ENCODE measurements around the gene IGF2BP1. TPM values are rescaled to one million over a fixed set of nuclear protein-coding genes. Genes with fewer than 3 reads are reported as not detected.
"Not testable (repeated sequence)": the region's sequence is repeated elsewhere in the genome, so short reads cannot be mapped to it uniquely, and the experiment has no call there.

Gene IGF2BP1
- total and polyA plus RNA-seq, 4 donors, result 1.4 to 7.5 (median 6.5) TPM

- Histone ChIP-seq H3K27ac (ENCODE audit: low read depth, low read length) (no peak overlapping the region), H3K4me3 (ENCODE audit: low read depth, low read length) (no peak overlapping the region), H3K36me3 (ENCODE audit: control insufficient read depth, insufficient read depth, low read length) (no peaks in the 10 kb centered on the region), H3K27me3 (ENCODE audit: control insufficient read depth, insufficient read depth, low read length) (peaks cover 2% of the 10 kb centered on the region), H3K9me3 (ENCODE audit: control insufficient read depth, insufficient read depth, low read length) (no peaks in the 10 kb centered on the region), H3K4me1 (ENCODE audit: control insufficient read depth, insufficient read depth, low read length) (no peaks in the 10 kb centered on the region)
- no CpG with 5 or more reads among the region's 1 CpG for WGBS (ENCODE audit: insufficient coverage)
- DNase-seq (ENCODE audit: low read depth in 4 of 6, low spot score in 6 of 6), result no peak
These were observed 89.1 kb downstream of the IGF2BP1 start for GRCh38 chr17:49086316-49086605.

- no peak overlapping the region for H3K27ac ChIP-seq (ENCODE audit: low read depth, low read length)
- H3K27me3 ChIP-seq (ENCODE audit: control insufficient read depth, insufficient read depth, low read length), result peaks cover 2% of the 10 kb centered on the region
- no peak for DNase-seq (ENCODE audit: low read depth in 4 of 6, low spot score in 6 of 6)
- no peaks in the 10 kb centered on the region for H3K9me3 ChIP-seq (ENCODE audit: control insufficient read depth, insufficient read depth, low read length)
- no peaks in the 10 kb centered on the region for H3K4me1 ChIP-seq (ENCODE audit: control insufficient read depth, insufficient read depth, low read length)
- no peak overlapping the region for H3K4me3 ChIP-seq (ENCODE audit: low read depth, low read length)
- no peaks in the 10 kb centered on the region for H3K36me3 ChIP-seq (ENCODE audit: control insufficient read depth, insufficient read depth, low read length)
These were observed 89.5 kb downstream of the IGF2BP1 start for GRCh38 chr17:49086649-49087048.

- Histone ChIP-seq H3K4me3 (ENCODE audit: low read depth, low read length) (no peak overlapping the region), H3K27ac (ENCODE audit: low read depth, low read length) (no peak overlapping the region), H3K27me3 (ENCODE audit: control insufficient read depth, insufficient read depth, low read length) (peaks cover 2% of the 10 kb centered on the region), H3K36me3 (ENCODE audit: control insufficient read depth, insufficient read depth, low read length) (no peaks in the 10 kb centered on the region), H3K4me1 (ENCODE audit: control insufficient read depth, insufficient read depth, low read length) (no peaks in the 10 kb centered on the region), H3K9me3 (ENCODE audit: control insufficient read depth, insufficient read depth, low read length) (no peaks in the 10 kb centered on the region)
- DNase-seq (ENCODE audit: low read depth in 4 of 6, low spot score in 6 of 6), result no peak
- 83% methylated on average over 2 of the region's 7 CpGs for WGBS (ENCODE audit: insufficient coverage)
These were observed 91.9 kb downstream of the IGF2BP1 start for GRCh38 chr17:49089094-49089493.

- 91% methylated on average over 6 of the region's 10 CpGs for WGBS (ENCODE audit: insufficient coverage)
These were observed 93.9 kb downstream of the IGF2BP1 start for GRCh38 chr17:49090878-49091594.

GRCh38 chr17:49093131-49093530, 95.9 kb downstream of the IGF2BP1 start:
- Histone ChIP-seq H3K27me3 (ENCODE audit: control insufficient read depth, insufficient read depth, low read length) (no peaks in the 10 kb centered on the region), H3K9me3 (ENCODE audit: control insufficient read depth, insufficient read depth, low read length) (no peaks in the 10 kb centered on the region), H3K4me1 (ENCODE audit: control insufficient read depth, insufficient read depth, low read length) (no peaks in the 10 kb centered on the region), H3K27ac (ENCODE audit: low read depth, low read length) (no peak overlapping the region), H3K36me3 (ENCODE audit: control insufficient read depth, insufficient read depth, low read length) (no peaks in the 10 kb centered on the region), H3K4me3 (ENCODE audit: low read depth, low read length) (no peak overlapping the region)
- DNase-seq (ENCODE audit: low read depth in 4 of 6, low spot score in 6 of 6), result peak in 1 of 6 donors; percentile 4
- 69% methylated on average over 6 of the region's 10 CpGs for WGBS (ENCODE audit: insufficient coverage)

More at GRCh38 chr17:49090878-49091594, 93.9 kb downstream of the IGF2BP1 start:
- Histone ChIP-seq H3K9me3 (ENCODE audit: control insufficient read depth, insufficient read depth, low read length) (no peaks in the 10 kb centered on the region), H3K27ac (ENCODE audit: low read depth, low read length) (no peak overlapping the region), H3K27me3 (ENCODE audit: control insufficient read depth, insufficient read depth, low read length) (no peaks in the 10 kb centered on the region), H3K36me3 (ENCODE audit: control insufficient read depth, insufficient read depth, low read length) (no peaks in the 10 kb centered on the region), H3K4me1 (ENCODE audit: control insufficient read depth, insufficient read depth, low read length) (no peaks in the 10 kb centered on the region), H3K4me3 (ENCODE audit: low read depth, low read length) (no peak overlapping the region)
- no peak for DNase-seq (ENCODE audit: low read depth in 4 of 6, low spot score in 6 of 6)

- Histone ChIP-seq H3K9me3 (ENCODE audit: control insufficient read depth, insufficient read depth, low read length) (no peaks in the 10 kb centered on the region), H3K27ac (ENCODE audit: low read depth, low read length) (no peak overlapping the region), H3K27me3 (ENCODE audit: control insufficient read depth, insufficient read depth, low read length) (no peaks in the 10 kb centered on the region), H3K4me3 (ENCODE audit: low read depth, low read length) (no peak overlapping the region), H3K36me3 (ENCODE audit: control insufficient read depth, insufficient read depth, low read length) (no peaks in the 10 kb centered on the region), H3K4me1 (ENCODE audit: control insufficient read depth, insufficient read depth, low read length) (no peaks in the 10 kb centered on the region)
- no peak for DNase-seq (ENCODE audit: low read depth in 4 of 6, low spot score in 6 of 6)
These were observed 103.4 kb downstream of the IGF2BP1 start for GRCh38 chr17:49100601-49101000.

GRCh38 chr17:49101054-49101534, 103.9 kb downstream of the IGF2BP1 start:
- no peaks in the 10 kb centered on the region for H3K9me3 ChIP-seq (ENCODE audit: control insufficient read depth, insufficient read depth, low read length)
- no peaks in the 10 kb centered on the region for H3K4me1 ChIP-seq (ENCODE audit: control insufficient read depth, insufficient read depth, low read length)
- H3K4me3 ChIP-seq (ENCODE audit: low read depth, low read length), result no peak overlapping the region
- H3K36me3 ChIP-seq (ENCODE audit: control insufficient read depth, insufficient read depth, low read length), result no peaks in the 10 kb centered on the region
- WGBS (ENCODE audit: insufficient coverage), result 100% methylated on average over 3 of the region's 4 CpGs
- no peak overlapping the region for H3K27ac ChIP-seq (ENCODE audit: low read depth, low read length)
- H3K27me3 ChIP-seq (ENCODE audit: control insufficient read depth, insufficient read depth, low read length), result no peaks in the 10 kb centered on the region
- no peak for DNase-seq (ENCODE audit: low read depth in 4 of 6, low spot score in 6 of 6)

GRCh38 chr17:49103360-49103759, 106.2 kb downstream of the IGF2BP1 start:
- not testable (repeated sequence) for H3K4me3 ChIP-seq (ENCODE audit: low read depth, low read length); H3K27ac ChIP-seq (ENCODE audit: low read depth, low read length); H3K36me3 ChIP-seq (ENCODE audit: control insufficient read depth, insufficient read depth, low read length); H3K4me1 ChIP-seq (ENCODE audit: control insufficient read depth, insufficient read depth, low read length); H3K9me3 ChIP-seq (ENCODE audit: control insufficient read depth, insufficient read depth, low read length); H3K27me3 ChIP-seq (ENCODE audit: control insufficient read depth, insufficient read depth, low read length); DNase-seq (ENCODE audit: low read depth in 4 of 6, low spot score in 6 of 6)
- WGBS (ENCODE audit: insufficient coverage), result 100% methylated on average over 3 of the region's 14 CpGs

GRCh38 chr17:49104511-49105074, 107.4 kb downstream of the IGF2BP1 start:
- WGBS (ENCODE audit: insufficient coverage), result 94% methylated on average over 3 of the region's 8 CpGs

More at GRCh38 chr17:49104511-49105074, 107.4 kb downstream of the IGF2BP1 start:
- no peak overlapping the region for H3K4me3 ChIP-seq (ENCODE audit: low read depth, low read length)
- H3K9me3 ChIP-seq (ENCODE audit: control insufficient read depth, insufficient read depth, low read length), result no peaks in the 10 kb centered on the region
- no peaks in the 10 kb centered on the region for H3K27me3 ChIP-seq (ENCODE audit: control insufficient read depth, insufficient read depth, low read length)
- H3K36me3 ChIP-seq (ENCODE audit: control insufficient read depth, insufficient read depth, low read length), result no peaks in the 10 kb centered on the region
- no peak overlapping the region for H3K27ac ChIP-seq (ENCODE audit: low read depth, low read length)
- DNase-seq (ENCODE audit: low read depth in 4 of 6, low spot score in 6 of 6), result no peak
- no peaks in the 10 kb centered on the region for H3K4me1 ChIP-seq (ENCODE audit: control insufficient read depth, insufficient read depth, low read length)

Measured in spinal cord (tissue), 10 donors.